IPS-15b (cell line): ENCODE measurements around the gene CDKN1A.

ENCODE experiments used
- H3K27me3 ChIP-seq: one replicate; pipeline ENCODE4 v1.6.1; 2013; ENCODE audit warnings: low read length; ENCODE audit not compliant: control insufficient read depth, insufficient read depth
- H3K36me3 ChIP-seq: one replicate; pipeline ENCODE4 v1.6.1; 2013; ENCODE audit warnings: low read length; ENCODE audit not compliant: control insufficient read depth, insufficient read depth
- H3K4me1 ChIP-seq: one replicate; pipeline ENCODE4 v1.6.1; 2013; ENCODE audit warnings: mild to moderate bottlenecking, low read length; ENCODE audit not compliant: control insufficient read depth, insufficient read depth
- H3K4me3 ChIP-seq: one replicate; pipeline ENCODE4 v1.5.1; 2013; ENCODE audit warnings: low read depth, low read length
- H3K9ac ChIP-seq: one replicate; pipeline ENCODE4 v1.6.1; 2013; ENCODE audit warnings: low read depth, mild to moderate bottlenecking, low read length
- H3K9me3 ChIP-seq: one replicate; pipeline ENCODE4 v1.6.1; 2013; ENCODE audit warnings: mild to moderate bottlenecking, low read length; ENCODE audit not compliant: control insufficient read depth, insufficient read depth

Gene CDKN1A

GRCh38 chr6:36659271-36659670, 19.2 kb upstream of the CDKN1A start:
- H3K36me3 ChIP-seq, result no peaks in the 10 kb centered on the region
- H3K27me3 ChIP-seq, result peaks cover 20% of the 10 kb centered on the region
- H3K4me1 ChIP-seq, result peaks cover 3% of the 10 kb centered on the region
- no peaks in the 10 kb centered on the region for H3K9me3 ChIP-seq
- H3K4me3 ChIP-seq, result no peak overlapping the region
- no peak overlapping the region for H3K9ac ChIP-seq

- H3K4me1 ChIP-seq, result peaks cover 4% of the 10 kb centered on the region
- H3K9me3 ChIP-seq, result no peaks in the 10 kb centered on the region
- H3K4me3 ChIP-seq, result peak overlapping the region; percentile 58
- peaks cover 20% of the 10 kb centered on the region for H3K27me3 ChIP-seq
- H3K36me3 ChIP-seq, result no peaks in the 10 kb centered on the region
- H3K9ac ChIP-seq, result no peak overlapping the region
Observed at GRCh38 chr6:36660771-36661471, 17.6 kb upstream of the CDKN1A start.

- Histone ChIP-seq H3K9me3 (no peaks in the 10 kb centered on the region), H3K4me3 (no peak overlapping the region), H3K36me3 (no peaks in the 10 kb centered on the region), H3K27me3 (peaks cover 20% of the 10 kb centered on the region), H3K4me1 (peaks cover 17% of the 10 kb centered on the region), H3K9ac (no peak overlapping the region)
Observed at GRCh38 chr6:36662380-36662779, 16.1 kb upstream of the CDKN1A start.

GRCh38 chr6:36662827-36663256, 15.7 kb upstream of the CDKN1A start:
- Histone ChIP-seq H3K4me3 (no peak overlapping the region), H3K4me1 (peaks cover 19% of the 10 kb centered on the region), H3K27me3 (peaks cover 20% of the 10 kb centered on the region), H3K9me3 (no peaks in the 10 kb centered on the region), H3K9ac (no peak overlapping the region), H3K36me3 (no peaks in the 10 kb centered on the region)

GRCh38 chr6:36663504-36664446, 14.7 kb upstream of the CDKN1A start:
- Histone ChIP-seq H3K27me3 (peaks cover 17% of the 10 kb centered on the region), H3K4me3 (no peak overlapping the region), H3K4me1 (peaks cover 19% of the 10 kb centered on the region), H3K9me3 (no peaks in the 10 kb centered on the region), H3K36me3 (no peaks in the 10 kb centered on the region), H3K9ac (no peak overlapping the region)

GRCh38 chr6:36665180-36665579, 13.3 kb upstream of the CDKN1A start:
- Histone ChIP-seq H3K9ac (no peak overlapping the region), H3K27me3 (peaks cover 10% of the 10 kb centered on the region), H3K9me3 (no peaks in the 10 kb centered on the region), H3K4me1 (peaks cover 23% of the 10 kb centered on the region), H3K36me3 (no peaks in the 10 kb centered on the region), H3K4me3 (no peak overlapping the region)

GRCh38 chr6:36666287-36666686, 12.2 kb upstream of the CDKN1A start:
- H3K36me3 ChIP-seq, result no peaks in the 10 kb centered on the region
- H3K27me3 ChIP-seq, result peaks cover 5% of the 10 kb centered on the region
- H3K9me3 ChIP-seq, result no peaks in the 10 kb centered on the region
- no peak overlapping the region for H3K9ac ChIP-seq
- H3K4me3 ChIP-seq, result no peak overlapping the region
- peaks cover 20% of the 10 kb centered on the region for H3K4me1 ChIP-seq

GRCh38 chr6:36666826-36667591, 11.5 kb upstream of the CDKN1A start:
- H3K27me3 ChIP-seq, result no peaks in the 10 kb centered on the region
- H3K9ac ChIP-seq, result no peak overlapping the region
- no peaks in the 10 kb centered on the region for H3K9me3 ChIP-seq
- peaks cover 20% of the 10 kb centered on the region for H3K4me1 ChIP-seq
- H3K4me3 ChIP-seq, result no peak overlapping the region
- no peaks in the 10 kb centered on the region for H3K36me3 ChIP-seq

- no peaks in the 10 kb centered on the region for H3K36me3 ChIP-seq
- H3K9me3 ChIP-seq, result no peaks in the 10 kb centered on the region
- no peak overlapping the region for H3K4me3 ChIP-seq
- peaks cover 20% of the 10 kb centered on the region for H3K4me1 ChIP-seq
- H3K9ac ChIP-seq, result no peak overlapping the region
- H3K27me3 ChIP-seq, result no peaks in the 10 kb centered on the region
Observed at GRCh38 chr6:36668591-36668990, 9.9 kb upstream of the CDKN1A start.

GRCh38 chr6:36669002-36669401, 9.5 kb upstream of the CDKN1A start:
- H3K4me3 ChIP-seq, result no peak overlapping the region
- H3K27me3 ChIP-seq, result no peaks in the 10 kb centered on the region
- H3K9me3 ChIP-seq, result no peaks in the 10 kb centered on the region
- H3K9ac ChIP-seq, result no peak overlapping the region
- no peaks in the 10 kb centered on the region for H3K36me3 ChIP-seq
- H3K4me1 ChIP-seq, result peaks cover 20% of the 10 kb centered on the region

GRCh38 chr6:36670271-36670670, 8.2 kb upstream of the CDKN1A start:
- no peak overlapping the region for H3K9ac ChIP-seq
- peaks cover 20% of the 10 kb centered on the region for H3K4me1 ChIP-seq
- H3K9me3 ChIP-seq, result no peaks in the 10 kb centered on the region
- H3K36me3 ChIP-seq, result no peaks in the 10 kb centered on the region
- H3K27me3 ChIP-seq, result no peaks in the 10 kb centered on the region
- H3K4me3 ChIP-seq, result no peak overlapping the region
